Neural progenitor cell (in vitro differentiated cells): ENCODE data around the gene CTIF. TPM values are rescaled to one million over a fixed set of nuclear protein-coding genes. Genes with fewer than 3 reads are reported as not detected.
A peak's percentile ranks its signal among the peaks of the same experiment; 100 is the strongest.

Source experiments
- DNase-seq: peaks from one replicate; pipeline ENCODE4 v3.0.0-alpha.2; 2016; ENCODE audit warnings: low spot score
- H2AFZ ChIP-seq: fragments of 200-600 bp; sonication (generic); replicated peaks from 2 replicates; pipeline ENCODE4 v1.6.1; 2016; ENCODE audit warnings: antibody characterized with exemption
- H3F3A ChIP-seq: fragments of 200-600 bp; sonication (generic); 2 replicates; pipeline ENCODE4 v1.6.1; 2016; ENCODE audit warnings: antibody characterized with exemption, low read depth
- H3K27ac ChIP-seq: fragments of 200-600 bp; sonication (generic); 2 replicates; pipeline ENCODE4 v1.5.1; 2016; ENCODE audit warnings: mild to moderate bottlenecking
- H3K27me3 ChIP-seq: fragments of 200-600 bp; sonication (generic); 2 replicates; pipeline ENCODE4 v1.6.1; 2016; ENCODE audit warnings: mild to moderate bottlenecking, moderate library complexity
- H3K36me3 ChIP-seq: fragments of 200-600 bp; sonication (generic); 2 replicates; pipeline ENCODE4 v1.5.1; 2016
- H3K4me1 ChIP-seq: fragments of 200-600 bp; sonication (generic); 2 replicates; pipeline ENCODE4 v1.6.1; 2016; ENCODE audit warnings: mixed run types
- H3K4me2 ChIP-seq: fragments of 200-600 bp; sonication (generic); 2 replicates; pipeline ENCODE4 v1.6.1; 2016
- H3K4me3 ChIP-seq: fragments of 200-600 bp; sonication (generic); 2 replicates; pipeline ENCODE4 v1.5.1; 2016
- H3K79me2 ChIP-seq: fragments of 200-600 bp; sonication (generic); 2 replicates; pipeline ENCODE4 v1.6.1; 2016; ENCODE audit warnings: low read depth
- H3K9ac ChIP-seq: fragments of 200-600 bp; sonication (generic); 2 replicates; pipeline ENCODE4 v1.6.1; 2016
- H3K9me3 ChIP-seq: fragments of 200-600 bp; sonication (generic); 2 replicates; pipeline ENCODE4 v1.5.1; 2016; ENCODE audit warnings: low read depth
- H4K20me1 ChIP-seq: fragments of 200-600 bp; sonication (generic); 2 replicates; pipeline ENCODE4 v1.6.1; 2016; ENCODE audit warnings: low read depth
- H3K27ac Mint-ChIP-seq: 3 replicates; pipeline ENCODE4 v1.8.0; 2021; ENCODE audit warnings: mixed read lengths
- H3K27me3 Mint-ChIP-seq: 2 replicates; pipeline ENCODE4 v1.8.0; 2022; ENCODE audit warnings: low read depth, mild to moderate bottlenecking, inconsistent platforms, moderate library complexity, mixed read lengths; ENCODE audit not compliant: insufficient read depth
- H3K36me3 Mint-ChIP-seq: 3 replicates; pipeline ENCODE4 v1.8.0; 2021; ENCODE audit warnings: mixed read lengths
- H3K4me1 Mint-ChIP-seq: 3 replicates; pipeline ENCODE4 v1.8.0; 2021; ENCODE audit warnings: mixed read lengths
- H3K4me3 Mint-ChIP-seq: 3 replicates; pipeline ENCODE4 v1.8.0; 2021; ENCODE audit warnings: mild to moderate bottlenecking, moderate library complexity, mixed read lengths
- H3K9me3 Mint-ChIP-seq: 3 replicates; pipeline ENCODE4 v1.8.0; 2020; ENCODE audit warnings: mixed read lengths
- CTCF ChIP-seq: fragments of 200-600 bp; sonication (generic); IDR thresholded peaks from 2 replicates; pipeline ENCODE4 v1.5.1; 2017; ENCODE audit warnings: antibody characterized with exemption, mild to moderate bottlenecking
- EZH2 ChIP-seq: fragments of 200-600 bp; sonication (generic); IDR thresholded peaks from 2 replicates; pipeline ENCODE4 v1.6.1; 2017; ENCODE audit warnings: antibody characterized with exemption, mild to moderate bottlenecking, moderate library complexity
- EZH2phosphoT487 ChIP-seq: fragments of 200-600 bp; sonication (generic); IDR thresholded peaks from 2 replicates; pipeline ENCODE4 v1.6.1; 2017; ENCODE audit warnings: antibody characterized with exemption
- total RNA-seq: library from RNA; depleted of rRNA; stranded (reverse); fragments of >200 nt; gene quantifications from 2 replicates; pipeline ENCODE4 v1.2.3, GENCODE V29; 2015; ENCODE audit warnings: low replicate concordance

The CTIF gene
- total RNA-seq, 1 donor from 2014 or later: 17.6 TPM

DNA sequence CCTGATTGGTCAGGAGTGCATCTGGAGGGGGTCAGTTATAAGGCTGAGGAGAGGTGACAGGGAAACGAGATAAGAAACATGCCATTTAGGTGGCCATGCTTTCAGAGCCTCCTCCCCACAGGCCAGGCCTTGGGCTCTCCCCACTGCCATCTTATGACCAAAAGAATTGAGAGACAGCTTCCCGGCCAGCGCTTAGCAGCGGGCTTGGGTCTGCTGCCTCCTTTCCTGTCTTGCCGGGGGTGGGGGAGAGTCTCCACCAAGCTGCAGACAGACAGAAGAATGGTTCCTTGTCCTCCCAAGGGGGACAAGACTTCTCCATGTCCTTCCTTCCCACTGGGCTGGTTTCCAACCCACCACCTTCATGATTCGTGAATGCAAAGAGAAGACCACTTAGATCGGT lies 240.6 kb downstream of the CTIF start:
- H3K36me3 ChIP-seq: no peaks in the 10 kb centered on the region
- no peak overlapping the region for H3K27ac ChIP-seq
- no peak overlapping the region for H3K4me2 ChIP-seq
- H3K36me3 Mint-ChIP-seq: peaks cover 3% of the 10 kb centered on the region
- no peak for TF ChIP-seq EZH2
- H3K4me3 Mint-ChIP-seq: no peak overlapping the region
- no peak overlapping the region for H3K9ac ChIP-seq
- no peak overlapping the region for H2AFZ ChIP-seq
- no peaks in the 10 kb centered on the region for H4K20me1 ChIP-seq
- H3F3A ChIP-seq: no peaks in the 10 kb centered on the region
- DNase-seq: no peak
- H3K27me3 Mint-ChIP-seq: peaks cover 8% of the 10 kb centered on the region
- H3K4me1 ChIP-seq: peaks cover 17% of the 10 kb centered on the region
- H3K27ac Mint-ChIP-seq: peak overlapping the region; percentile 50
- H3K9me3 Mint-ChIP-seq: no peaks in the 10 kb centered on the region
- no peaks in the 10 kb centered on the region for H3K27me3 ChIP-seq
- H3K4me1 Mint-ChIP-seq: peaks cover 66% of the 10 kb centered on the region
- no peaks in the 10 kb centered on the region for H3K79me2 ChIP-seq
- no peak overlapping the region for H3K4me3 ChIP-seq
- H3K9me3 ChIP-seq: no peaks in the 10 kb centered on the region

- H3K27me3 Mint-ChIP-seq: peaks cover 8% of the 10 kb centered on the region
- H3F3A ChIP-seq: no peaks in the 10 kb centered on the region
- H4K20me1 ChIP-seq: no peaks in the 10 kb centered on the region
- no peaks in the 10 kb centered on the region for H3K9me3 Mint-ChIP-seq
- peak overlapping the region; percentile 63 for H3K4me3 Mint-ChIP-seq
- H3K4me3 ChIP-seq: no peak overlapping the region
- TF ChIP-seq CTCF (no peak), EZH2phosphoT487 (no peak), EZH2 (no peak)
- H3K4me1 Mint-ChIP-seq: peaks cover 66% of the 10 kb centered on the region
- H3K36me3 Mint-ChIP-seq: peaks cover 3% of the 10 kb centered on the region
- peaks cover 17% of the 10 kb centered on the region for H3K4me1 ChIP-seq
- H3K79me2 ChIP-seq: no peaks in the 10 kb centered on the region
- H3K9ac ChIP-seq: no peak overlapping the region
- no peaks in the 10 kb centered on the region for H3K27me3 ChIP-seq
- no peak overlapping the region for H3K27ac ChIP-seq
- H3K9me3 ChIP-seq: no peaks in the 10 kb centered on the region
- no peak overlapping the region for H2AFZ ChIP-seq
- DNase-seq: no peak
- peak overlapping the region; percentile 50 for H3K27ac Mint-ChIP-seq
- no peaks in the 10 kb centered on the region for H3K36me3 ChIP-seq
- H3K4me2 ChIP-seq: no peak overlapping the region
Observed at GRCh38 chr18:48780201-48780912, 241.5 kb downstream of the CTIF start.

DNA sequence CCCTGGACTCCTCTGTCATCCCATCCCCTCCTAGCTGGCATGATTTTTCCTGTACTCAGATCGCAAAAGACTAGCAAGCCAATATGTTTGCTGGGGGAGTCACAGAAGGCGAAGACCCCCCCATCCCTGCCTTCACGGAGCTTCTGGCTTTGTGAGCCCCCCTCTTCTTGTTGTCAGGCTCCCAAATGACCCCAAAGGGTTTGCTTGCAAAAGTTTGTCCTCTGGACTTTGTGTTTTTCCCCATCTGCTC lies 242.0 kb downstream of the CTIF start:
- H4K20me1 ChIP-seq: no peaks in the 10 kb centered on the region
- peaks cover 62% of the 10 kb centered on the region for H3K4me1 Mint-ChIP-seq
- H3K27me3 ChIP-seq: no peaks in the 10 kb centered on the region
- DNase-seq: no peak
- no peak overlapping the region for H2AFZ ChIP-seq
- no peaks in the 10 kb centered on the region for H3K36me3 ChIP-seq
- H3K4me2 ChIP-seq: peak overlapping the region; percentile 2
- H3K27me3 Mint-ChIP-seq: peaks cover 8% of the 10 kb centered on the region
- peaks cover 3% of the 10 kb centered on the region for H3K36me3 Mint-ChIP-seq
- no peaks in the 10 kb centered on the region for H3F3A ChIP-seq
- H3K4me3 ChIP-seq: no peak overlapping the region
- no peaks in the 10 kb centered on the region for H3K9me3 ChIP-seq
- peak overlapping the region; percentile 63 for H3K4me3 Mint-ChIP-seq
- peaks cover 17% of the 10 kb centered on the region for H3K4me1 ChIP-seq
- no peak for TF ChIP-seq EZH2phosphoT487
- no peaks in the 10 kb centered on the region for H3K79me2 ChIP-seq
- no peak overlapping the region for H3K9ac ChIP-seq
- H3K27ac ChIP-seq: no peak overlapping the region
- H3K9me3 Mint-ChIP-seq: no peaks in the 10 kb centered on the region
- peak overlapping the region; percentile 50 for H3K27ac Mint-ChIP-seq

DNA sequence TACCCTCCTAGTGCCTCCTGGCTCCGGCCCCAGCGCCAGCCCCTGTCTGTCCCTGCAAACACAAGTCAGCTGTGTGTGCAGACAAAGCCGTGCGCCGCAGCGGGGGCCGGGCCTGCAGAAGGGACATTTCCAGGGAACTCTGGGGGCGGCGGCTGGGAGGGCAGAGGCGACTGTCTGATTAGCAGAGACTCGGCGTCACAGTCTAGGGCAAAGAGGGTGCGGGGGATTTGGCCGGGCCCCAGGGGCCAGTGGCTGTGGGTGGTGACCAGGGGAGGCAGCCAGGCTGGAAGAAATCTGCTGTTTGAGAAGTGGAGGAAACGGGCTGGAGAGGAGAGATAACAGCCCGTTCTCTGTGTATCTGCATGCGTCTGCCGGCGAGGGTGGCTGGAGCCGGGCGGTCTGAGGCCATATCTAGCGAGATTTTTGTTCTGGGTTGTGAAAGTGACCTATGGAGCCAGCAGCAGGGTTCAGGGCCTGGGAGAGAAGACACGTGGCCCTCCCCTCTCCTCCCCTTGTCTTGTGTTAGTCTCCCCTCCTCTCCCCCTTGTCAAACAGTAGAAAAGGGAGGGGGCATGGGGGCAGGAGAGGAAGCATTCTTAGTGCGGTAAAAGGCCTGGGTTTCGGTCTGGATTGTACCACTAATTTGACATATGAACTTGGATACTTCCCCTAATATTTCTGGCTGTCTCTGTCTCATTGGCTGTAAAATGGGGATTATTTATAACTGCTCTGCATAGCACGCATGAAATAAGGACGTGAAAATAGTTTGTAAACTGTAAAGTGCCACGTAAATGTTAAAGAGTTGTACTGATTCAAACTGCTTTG lies 242.5 kb downstream of the CTIF start:
- Histone ChIP-seq H3K4me3 (no peak overlapping the region), H3K27me3 (no peaks in the 10 kb centered on the region), H3K9ac (no peak overlapping the region), H3K79me2 (no peaks in the 10 kb centered on the region), H3K4me1 (peaks cover 17% of the 10 kb centered on the region), H3F3A (no peaks in the 10 kb centered on the region), H3K36me3 (no peaks in the 10 kb centered on the region), H4K20me1 (no peaks in the 10 kb centered on the region), H3K27ac (no peak overlapping the region), H3K9me3 (no peaks in the 10 kb centered on the region), H2AFZ (no peak overlapping the region), H3K4me2 (peak overlapping the region; percentile 2)
- Mint-ChIP-seq H3K9me3 (no peaks in the 10 kb centered on the region), H3K27me3 (peaks cover 8% of the 10 kb centered on the region), H3K27ac (peak overlapping the region; percentile 50), H3K36me3 (peaks cover 3% of the 10 kb centered on the region), H3K4me1 (peaks cover 63% of the 10 kb centered on the region), H3K4me3 (peak overlapping the region; percentile 63)
- DNase-seq: peak; percentile 63
- TF ChIP-seq EZH2phosphoT487 (no peak), EZH2 (no peak), CTCF (no peak)
